AG09319 (cell line): ENCODE measurements around the gene PPP4R2.

Experiments
- DNase-seq: peaks from one replicate; pipeline ENCODE4 v3.0.0-alpha.2; 2010; ENCODE audit warnings: low read depth; ENCODE audit errors: extremely low read depth
- CTCF ChIP-seq: IDR thresholded peaks from 2 replicates; pipeline ENCODE4 v1.5.1; 2011; ENCODE audit warnings: low read depth, mild to moderate bottlenecking, inconsistent platforms, low read length, moderate library complexity

PPP4R2 gene

GRCh38 chr3:73069775-73070444 lies 73.3 kb downstream of the PPP4R2 start:
- no peak for DNase-seq

GRCh38 chr3:73070675-73071575 lies 74.3 kb downstream of the PPP4R2 start:
- peak; percentile 52 for DNase-seq
- TF ChIP-seq CTCF = no peak

More at GRCh38 chr3:73069775-73070444, 73.3 kb downstream of the PPP4R2 start:
- no peak for TF ChIP-seq CTCF

GRCh38 chr3:73071952-73072351 lies 75.3 kb downstream of the PPP4R2 start:
- DNase-seq = no peak

GRCh38 chr3:73072634-73073033 lies 76.0 kb downstream of the PPP4R2 start:
- TF ChIP-seq CTCF = no peak
- DNase-seq = no peak

More at GRCh38 chr3:73071952-73072351, 75.3 kb downstream of the PPP4R2 start:
- no peak for TF ChIP-seq CTCF

- TF ChIP-seq CTCF = no peak
- DNase-seq = no peak
Observed at GRCh38 chr3:73073091-73073707, 76.6 kb downstream of the PPP4R2 start.

- DNase-seq = no peak
- TF ChIP-seq CTCF = no peak
Observed at GRCh38 chr3:73074781-73075180, 78.2 kb downstream of the PPP4R2 start.
